Stimulated activated CD8-positive, alpha-beta memory T cell treated with anti-CD3 and anti-CD28 coated beads, Interleukin-7, amount 100 ng/mL, for 48 hours (primary cell): Measurements from ENCODE around the gene DLL4.
"Not testable (repeated sequence)": the region's sequence is repeated elsewhere in the genome, so short reads cannot be mapped to it uniquely, and the experiment has no call there.

Experiments used
- DNase-seq, 2 donors: peaks; one replicate each; pipeline ENCODE4 v3.0.0-alpha.2; 2020; ENCODE audit warnings: low read depth in 1 of 2; ENCODE audit errors: extremely low read depth in 1 of 2

DLL4 gene

DNA sequence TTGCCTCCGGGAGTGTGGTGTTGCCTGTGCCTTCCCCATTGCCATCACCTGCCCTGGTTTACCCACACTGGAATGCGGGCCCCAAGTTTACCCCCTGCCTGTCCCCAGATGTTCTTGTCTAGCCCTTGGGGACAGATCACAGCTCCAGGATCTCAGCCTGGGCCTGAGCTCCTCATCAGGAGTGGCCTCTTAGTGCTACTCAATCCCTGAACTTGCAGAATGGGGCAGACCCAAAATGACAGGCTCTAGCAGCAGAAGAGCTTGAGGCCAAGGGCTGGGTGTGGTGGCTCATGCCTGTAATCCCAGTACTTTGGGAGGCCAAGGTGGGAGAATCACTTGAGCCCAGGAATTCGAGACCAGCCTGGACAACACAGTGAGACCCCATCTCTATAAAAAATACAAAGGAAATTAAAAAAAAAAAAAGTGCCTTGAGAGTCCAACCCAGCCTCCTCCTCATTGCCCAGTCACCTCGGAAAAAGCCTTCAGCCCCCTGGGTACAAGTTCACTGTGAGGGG, 28.0 kb downstream of the DLL4 start:
- DNase-seq: no peak

DNA sequence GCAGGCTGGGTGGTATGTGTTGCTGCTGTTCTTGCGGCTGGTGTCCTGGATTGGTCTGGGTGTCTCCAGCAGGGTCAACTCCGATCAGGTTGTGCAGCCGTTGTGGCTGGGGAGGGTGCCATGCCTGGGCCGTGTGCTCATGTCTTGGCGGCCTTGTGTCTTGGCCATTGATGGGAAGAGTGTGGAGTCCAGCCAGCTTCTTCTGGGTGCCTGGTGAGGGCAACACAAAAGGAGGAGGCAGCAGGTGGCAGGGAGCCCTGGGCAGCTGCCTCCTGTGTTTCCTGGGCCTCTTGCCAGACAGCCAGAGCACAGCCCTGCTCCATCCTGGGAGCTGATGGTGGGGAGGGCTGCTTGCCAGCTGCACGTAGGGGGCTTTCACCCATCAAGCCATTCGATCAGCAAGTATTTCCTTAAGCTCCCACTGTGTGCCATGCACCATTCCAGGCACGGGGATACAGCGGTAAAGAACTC, 28.5 kb downstream of the DLL4 start:
- no peak for DNase-seq

DNA sequence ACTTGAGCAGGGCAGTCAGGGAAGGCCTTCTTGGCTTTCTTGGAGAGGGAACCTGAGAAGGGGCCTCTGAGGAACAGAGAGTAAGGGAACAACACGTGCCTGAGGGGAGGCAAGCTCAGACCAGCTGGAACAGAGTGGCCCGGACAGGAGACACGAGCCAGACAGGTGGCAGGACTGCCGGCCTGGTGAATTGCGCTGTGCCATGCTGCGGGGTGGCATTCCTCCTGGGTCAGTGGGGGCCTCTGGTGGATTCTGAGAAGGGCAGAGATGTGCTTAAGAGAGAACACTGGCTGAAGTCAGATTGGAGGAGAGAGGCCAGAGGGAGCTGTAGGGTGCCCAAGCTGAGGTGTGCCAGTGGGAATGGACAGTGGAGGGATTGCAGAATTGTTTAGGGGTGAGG, 29.0 kb downstream of the DLL4 start:
- no peak for DNase-seq

DNA sequence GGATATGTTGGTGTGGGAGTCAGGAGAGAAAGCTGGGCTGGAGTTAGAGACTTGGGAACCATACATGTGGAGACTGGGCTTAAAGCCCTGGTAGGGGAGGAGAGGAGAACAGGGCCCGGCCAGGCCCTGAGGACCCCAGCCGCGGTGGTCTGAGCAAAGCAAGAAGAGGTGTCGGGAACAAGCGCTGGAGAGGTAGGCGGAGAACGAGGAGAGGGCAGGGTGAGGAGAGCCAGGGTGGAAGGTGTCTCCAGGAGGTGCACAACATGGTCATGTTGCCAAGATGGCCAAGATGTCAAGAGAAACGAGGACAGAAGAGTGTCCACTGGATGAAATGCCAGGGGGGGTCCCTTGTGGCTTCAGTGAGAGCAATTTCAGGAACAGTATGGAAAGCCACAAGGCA, 29.6 kb downstream of the DLL4 start:
- no peak for DNase-seq

DNA sequence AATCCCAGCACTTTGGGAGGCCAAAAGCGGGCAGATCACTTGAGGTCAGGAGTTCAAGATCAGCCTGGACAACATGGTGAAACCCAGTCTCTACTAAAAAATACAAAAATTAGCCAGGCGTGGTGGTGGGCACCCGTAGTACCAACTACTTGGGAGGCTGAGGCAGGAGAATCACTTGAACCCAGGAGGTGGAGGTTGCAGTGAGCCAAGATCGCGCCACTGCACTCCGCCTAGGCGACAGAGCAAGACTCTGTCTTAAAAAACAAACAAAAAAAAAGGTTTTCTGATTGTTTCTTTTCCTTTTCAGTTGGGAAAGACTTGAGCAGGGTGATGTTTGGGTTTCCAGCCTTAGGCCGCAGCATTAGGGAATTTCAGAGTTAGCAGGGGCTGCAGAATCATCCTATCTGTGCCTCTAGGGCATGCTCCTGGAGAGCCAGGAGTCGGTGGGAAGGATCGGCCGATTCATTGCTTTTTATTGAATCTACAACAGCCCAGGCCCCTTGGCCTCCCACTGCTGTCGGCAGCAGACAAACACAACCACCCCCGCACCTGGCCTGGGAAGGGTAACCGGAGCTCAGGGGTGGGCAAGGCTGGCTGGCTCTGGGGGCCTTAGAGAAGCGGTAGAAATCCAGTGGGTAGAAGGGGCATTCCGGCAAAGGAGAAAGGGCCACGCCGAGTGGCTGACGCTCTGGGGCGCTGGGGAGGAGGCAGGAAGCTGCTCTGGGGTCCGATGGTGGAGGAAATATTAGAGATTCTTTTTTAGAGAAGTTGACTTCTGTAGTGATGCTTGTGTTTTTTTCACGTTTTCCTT, 30.4 kb downstream of the DLL4 start:
- no peak for DNase-seq

DNA sequence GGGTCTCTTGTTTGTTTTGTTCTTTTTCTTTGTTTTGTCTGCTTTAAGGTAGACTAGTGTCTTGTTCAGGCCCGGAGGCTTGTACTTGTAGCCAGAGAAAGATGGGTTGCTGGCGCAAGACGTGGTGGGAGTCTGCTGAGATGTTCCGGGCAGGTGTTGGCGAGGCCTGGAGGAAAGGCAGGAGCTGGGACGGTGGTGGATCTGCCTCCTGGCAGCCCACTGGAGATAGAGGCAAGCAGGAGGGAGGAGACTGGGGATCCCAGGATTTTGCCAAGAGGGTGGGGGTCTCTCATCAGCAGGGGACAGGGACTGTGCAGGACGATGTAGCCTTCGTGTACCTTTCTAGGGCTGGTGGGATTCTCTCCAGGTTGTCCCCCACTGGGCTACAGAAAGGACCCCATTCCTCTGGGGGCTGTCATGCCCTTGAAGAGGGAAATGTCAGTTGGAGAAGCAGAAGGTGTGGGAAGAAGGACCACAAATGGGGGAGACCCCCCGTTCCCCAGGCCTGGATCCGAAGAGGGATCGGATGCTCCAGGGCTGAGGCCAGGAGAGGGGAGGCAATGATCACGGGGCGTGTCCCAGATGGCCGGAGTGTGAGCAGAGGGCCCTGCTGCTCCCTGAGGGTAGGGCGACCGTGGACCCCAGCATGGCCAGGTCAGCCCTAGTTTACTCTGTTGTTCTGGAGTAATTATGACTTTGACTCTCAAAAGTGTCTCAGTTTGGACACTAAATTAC, 31.2 kb downstream of the DLL4 start:
- DNase-seq: no peak

DNA sequence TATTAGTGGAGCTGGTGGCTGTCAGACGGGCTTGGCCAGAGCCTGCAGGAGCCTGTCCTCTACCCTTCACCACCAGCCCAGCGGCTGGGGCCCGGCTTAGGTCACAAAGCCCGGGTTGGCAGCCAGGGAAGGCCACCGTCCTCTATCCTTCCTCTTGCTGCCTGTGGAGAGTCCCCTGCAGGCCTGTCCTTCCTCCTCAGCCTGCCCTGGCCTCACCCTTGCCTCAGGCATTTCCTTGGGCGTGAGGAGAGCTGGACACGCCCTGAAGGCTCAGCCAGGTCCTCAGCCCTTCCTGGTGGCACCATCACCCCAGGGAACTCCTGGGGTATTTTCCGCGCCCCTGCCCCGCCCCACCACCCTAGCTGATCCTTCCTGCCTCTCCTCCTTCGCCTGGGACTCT, 31.8 kb downstream of the DLL4 start:
- DNase-seq: no peak

DNA sequence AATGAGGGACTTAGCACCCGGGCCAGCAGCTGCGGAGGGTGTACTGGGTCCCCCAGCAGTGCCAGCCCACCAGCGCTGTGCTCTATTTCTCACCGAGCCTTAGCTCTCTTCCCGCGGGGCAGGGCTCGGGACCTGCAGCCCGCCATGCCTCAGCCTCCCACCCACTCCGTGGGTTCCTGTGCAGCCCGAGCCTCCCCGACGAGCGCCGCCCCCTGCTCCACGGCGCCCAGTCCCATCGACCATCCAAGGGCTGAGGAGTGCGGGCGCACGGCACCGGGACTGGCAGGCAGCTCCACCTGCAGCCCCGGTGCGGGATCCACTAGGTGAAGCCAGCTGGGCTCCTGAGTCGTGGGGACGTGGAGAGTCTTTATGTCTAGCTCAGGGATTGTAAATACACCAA, 32.6 kb downstream of the DLL4 start:
- DNase-seq: not testable (repeated sequence)

DNA sequence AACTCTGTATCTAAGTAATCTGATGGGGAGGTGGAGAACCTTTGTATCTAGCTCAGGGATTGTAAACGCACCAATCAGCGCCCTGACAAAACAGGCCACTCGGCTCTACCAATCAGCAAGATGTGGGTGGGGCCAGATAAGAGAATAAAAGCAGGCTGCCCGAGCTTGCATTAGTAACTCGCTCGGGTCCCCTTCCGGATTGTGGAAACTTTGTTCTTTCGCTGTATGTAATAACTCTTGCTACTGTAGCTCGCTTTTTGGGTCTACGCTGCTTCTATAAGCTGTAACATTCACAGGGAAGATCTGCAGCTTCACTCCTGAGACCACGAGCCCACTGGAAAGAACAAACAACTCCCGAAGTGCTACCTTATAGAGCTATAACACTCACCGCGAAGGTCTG, 33.2 kb downstream of the DLL4 start:
- not testable (repeated sequence) for DNase-seq

DNA sequence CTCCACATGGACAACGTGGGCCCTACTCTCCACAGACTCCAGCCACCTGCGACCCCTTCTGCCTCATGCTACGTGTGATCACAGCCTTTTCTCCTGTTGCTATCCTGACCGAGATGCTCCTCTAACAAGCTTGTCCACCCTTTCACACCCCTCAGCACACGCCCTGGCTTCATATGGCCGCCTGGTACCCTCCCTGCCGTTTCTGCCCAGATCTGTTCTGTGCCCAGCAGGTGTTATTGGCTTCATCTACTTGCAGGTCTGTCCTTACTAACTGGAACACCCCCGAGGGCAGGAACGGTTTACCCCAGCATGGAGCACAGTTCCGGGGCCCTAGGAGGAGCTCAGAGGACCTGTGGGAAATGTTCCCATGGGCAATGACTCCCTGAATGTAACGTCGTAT, 34.1 kb downstream of the DLL4 start:
- no peak for DNase-seq

DNA sequence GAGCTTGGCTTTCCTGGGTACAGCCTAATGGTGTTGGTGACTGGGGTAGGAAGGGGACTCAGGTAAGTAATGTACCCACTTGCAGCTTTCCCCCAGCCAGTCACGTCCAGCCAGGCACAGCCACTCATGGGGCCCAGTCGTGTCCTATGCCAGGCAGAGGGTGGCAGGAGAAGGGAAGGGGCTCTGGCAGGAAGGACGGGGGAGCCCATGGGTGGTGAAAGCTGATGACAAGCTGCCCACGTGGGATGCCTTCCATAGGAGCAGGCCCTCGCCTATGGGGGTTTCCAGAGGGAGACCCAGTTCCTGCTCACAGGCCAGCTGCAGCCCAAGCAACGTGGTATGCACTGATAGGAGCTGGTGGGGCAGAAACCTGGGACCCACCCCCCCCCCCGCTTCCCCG, 34.9 kb downstream of the DLL4 start:
- DNase-seq: no peak

DNA sequence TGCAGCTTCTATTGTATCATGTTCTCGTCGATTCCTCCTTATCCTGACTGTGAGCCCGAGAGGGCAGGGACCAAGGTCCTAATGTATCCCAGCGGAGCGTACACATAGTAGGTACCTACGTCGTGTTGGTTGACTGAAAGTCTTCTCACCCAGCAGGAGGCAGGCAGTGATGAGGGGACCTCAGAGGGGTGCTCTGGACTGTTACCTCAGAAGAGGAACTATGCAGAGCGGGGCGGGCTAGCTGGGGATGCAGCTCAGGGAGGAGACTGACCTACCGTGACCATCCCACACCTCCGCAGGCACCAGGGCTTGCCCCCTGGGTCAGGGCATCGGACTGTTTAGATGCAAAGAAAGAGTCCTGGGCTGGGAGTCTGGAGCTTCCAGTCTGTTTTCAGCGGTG, 35.5 kb downstream of the DLL4 start:
- DNase-seq: no peak

DNA sequence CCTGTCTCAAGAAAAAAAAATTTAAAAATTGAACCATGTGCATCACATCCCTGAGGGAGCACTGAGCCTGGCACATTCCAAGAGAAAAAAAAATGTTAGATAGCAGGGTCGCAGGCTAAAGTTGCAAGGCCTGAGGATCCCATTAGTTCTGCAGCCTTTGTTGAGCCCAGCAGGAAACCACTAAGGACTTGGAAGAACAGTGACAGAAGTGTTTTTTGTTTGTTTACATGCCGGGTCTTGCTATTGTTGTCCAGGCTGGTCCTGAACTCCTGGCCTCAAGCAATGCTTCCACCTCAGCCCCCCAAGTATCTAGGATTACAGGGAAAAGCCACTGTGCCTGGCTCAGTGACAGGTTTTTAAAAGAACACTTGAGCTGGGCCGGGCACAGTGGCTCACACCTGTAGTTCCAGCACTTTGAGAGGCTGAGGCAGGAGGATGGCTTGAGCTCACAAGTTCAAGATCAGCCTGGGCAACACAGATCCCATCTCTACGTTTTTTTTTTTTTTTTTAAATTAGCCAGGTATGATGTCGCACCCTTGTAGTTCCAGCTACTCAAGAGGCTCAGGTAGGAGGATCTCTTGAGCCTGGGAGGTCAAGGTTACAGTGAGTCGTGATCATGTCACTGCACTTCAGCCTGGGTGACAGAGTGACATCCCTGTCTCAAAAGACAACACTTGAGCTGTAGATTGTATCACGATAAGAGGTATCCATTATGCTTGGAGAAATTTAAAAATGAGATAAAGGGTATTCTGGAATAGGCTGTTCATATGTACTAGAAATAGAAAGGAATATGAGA, 39.3 kb downstream of the DLL4 start:
- DNase-seq: no peak

DNA sequence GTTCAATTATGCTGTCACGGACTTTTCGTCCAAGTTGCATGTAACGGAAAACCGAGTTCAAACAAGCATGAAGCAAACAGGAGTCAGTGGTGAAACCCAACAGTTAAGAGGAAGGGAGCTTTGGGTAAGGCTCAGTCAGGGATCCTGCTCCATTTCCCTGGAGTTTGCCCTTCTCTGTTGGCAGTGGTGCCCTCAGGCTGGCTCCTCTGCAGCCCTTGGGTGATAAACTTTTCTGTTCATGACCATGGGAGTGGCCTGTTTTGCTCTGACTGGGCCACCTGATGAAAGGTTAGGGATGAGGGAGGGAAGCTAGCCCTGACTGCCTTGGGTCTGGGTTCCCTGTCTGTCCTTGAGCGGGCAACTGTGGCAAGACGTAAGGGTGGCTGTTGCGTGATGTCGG, 40.2 kb downstream of the DLL4 start:
- no peak for DNase-seq

DNA sequence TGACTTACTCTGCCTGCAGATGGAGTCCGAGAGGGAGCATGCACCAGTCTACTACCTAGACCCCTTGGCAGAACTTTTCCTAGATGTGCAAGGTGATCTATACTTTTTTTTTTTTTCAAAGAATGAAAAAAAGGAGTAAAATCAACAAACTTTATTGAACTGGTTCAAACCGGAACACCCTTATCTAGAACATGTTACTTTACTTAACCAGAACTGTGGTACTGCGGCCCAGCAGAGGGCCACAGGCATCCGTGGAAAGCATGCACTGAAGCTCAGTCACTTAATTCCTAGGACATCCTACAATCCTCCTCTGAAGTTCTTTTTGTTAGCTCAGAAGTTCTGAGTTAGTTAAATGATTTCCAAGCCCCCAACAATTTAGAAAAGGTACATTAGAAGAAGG, 45.7 kb downstream of the DLL4 start:
- no peak for DNase-seq

DNA sequence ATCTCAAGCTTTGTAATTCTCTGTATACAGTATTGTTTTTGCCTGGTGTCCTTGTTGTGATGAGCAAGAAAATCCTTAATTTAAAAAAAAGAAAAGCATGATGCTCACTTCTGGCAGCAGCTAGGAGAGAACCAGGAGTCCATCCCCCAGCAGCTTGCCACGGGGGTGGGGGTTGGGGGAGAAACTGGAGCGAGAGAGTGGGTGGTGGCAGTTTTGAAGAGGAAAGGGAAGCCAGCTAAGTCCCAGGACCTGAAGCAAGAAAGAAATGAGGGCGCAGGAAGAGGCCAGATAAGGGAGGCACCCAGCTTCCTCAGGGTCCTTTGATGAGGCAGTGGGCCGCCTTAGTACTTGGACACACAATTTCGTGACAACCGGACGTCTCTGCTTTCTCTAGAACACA, 47.7 kb downstream of the DLL4 start:
- no peak for DNase-seq

DNA sequence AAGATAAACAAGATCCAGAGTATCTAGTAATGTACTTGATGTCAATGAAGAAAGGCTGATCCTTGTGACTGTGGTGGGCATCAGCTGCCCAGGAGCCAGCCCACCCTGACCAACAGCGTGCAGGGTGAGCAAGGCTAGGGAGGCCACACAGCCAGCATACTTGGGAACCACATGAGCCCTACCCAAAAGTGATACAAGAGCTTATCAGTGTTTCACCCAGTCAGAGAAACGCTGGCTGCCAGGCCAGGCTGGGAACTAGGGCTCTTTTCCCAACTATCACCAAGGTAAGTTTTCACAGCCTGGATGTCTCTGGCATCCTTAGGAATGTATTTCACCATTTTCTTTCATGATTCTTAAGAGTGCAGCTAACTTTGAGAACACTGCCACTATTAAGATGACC, 49.0 kb downstream of the DLL4 start:
- DNase-seq: no peak

DNA sequence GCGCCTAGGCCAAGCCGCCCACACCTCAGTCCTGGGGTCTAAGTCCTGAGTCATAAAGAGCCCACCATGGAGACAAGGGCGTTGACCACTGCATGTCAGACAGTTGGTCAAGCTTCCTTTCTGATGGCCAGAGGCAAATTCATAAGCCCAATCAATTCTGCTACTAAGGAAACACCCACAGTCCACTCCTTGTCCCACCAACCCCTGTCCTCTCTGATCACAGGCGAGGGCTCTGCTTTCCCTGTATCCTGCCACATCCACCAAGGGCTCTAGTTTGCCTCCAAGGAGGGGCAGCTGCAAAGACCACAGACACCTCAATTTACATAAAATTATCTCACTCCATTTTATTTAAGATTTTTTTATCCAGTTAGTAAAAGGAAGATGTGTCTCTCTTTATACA, 49.4 kb downstream of the DLL4 start:
- DNase-seq: no peak

DNA sequence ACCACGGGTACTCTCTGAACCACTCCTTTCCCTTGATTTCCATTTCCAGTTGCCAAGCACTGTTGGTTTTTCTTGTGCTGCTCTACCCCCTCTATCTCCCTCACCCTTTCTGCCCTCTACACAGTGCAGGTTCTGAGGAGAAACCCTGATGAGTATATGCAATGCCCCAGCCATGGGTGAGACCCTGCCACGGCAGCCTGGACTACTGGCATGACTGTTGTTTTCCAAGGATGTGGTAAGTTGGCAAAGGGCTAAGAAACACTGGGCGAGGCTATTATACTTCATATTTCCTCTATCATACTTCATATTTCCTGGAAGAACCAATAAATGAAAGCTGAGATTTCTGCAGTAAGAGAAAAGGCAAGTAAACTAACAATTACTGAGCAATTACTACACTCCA, 52.0 kb downstream of the DLL4 start:
- DNase-seq: no peak

DNA sequence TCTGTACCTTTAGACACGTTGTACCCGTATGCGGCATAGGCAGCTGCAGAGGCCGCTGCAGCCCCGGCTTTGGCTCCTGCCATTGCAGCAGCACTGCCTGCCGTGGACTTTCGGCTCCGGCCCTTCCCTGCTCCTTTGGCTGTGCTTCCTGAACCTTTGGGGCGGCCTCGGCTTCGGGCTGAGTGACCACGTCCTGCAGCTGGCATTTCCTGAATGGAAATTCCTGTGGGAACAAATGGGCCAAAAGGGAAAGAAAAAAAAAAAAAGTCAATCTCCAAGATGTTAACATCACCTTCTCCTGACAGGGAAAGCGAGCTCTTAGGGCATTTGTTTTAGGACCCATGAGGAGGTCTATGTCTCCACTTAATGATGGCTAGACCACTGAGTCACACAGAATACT, 53.7 kb downstream of the DLL4 start:
- no peak for DNase-seq

DNA sequence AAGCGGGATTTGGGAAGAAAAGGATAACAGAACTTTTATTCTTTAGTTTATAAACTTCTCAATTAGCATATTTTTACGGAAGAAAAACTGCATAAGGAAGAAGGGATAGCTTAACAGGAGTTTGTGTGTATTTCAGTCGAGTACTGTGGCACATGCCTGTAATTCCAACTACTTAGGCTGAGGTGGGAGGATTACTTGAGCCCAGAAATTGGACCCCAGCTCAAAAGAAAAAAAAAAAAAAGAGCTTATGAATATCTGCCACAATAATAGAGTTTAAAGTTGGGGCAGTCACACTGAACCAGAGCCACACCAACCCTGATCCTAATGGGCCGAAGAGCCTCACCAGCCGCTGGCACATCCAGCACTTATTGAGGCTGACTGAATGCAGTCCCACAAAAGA, 55.3 kb downstream of the DLL4 start:
- no peak for DNase-seq
